ENCODE results near the gene ZNF304.

DNA sequence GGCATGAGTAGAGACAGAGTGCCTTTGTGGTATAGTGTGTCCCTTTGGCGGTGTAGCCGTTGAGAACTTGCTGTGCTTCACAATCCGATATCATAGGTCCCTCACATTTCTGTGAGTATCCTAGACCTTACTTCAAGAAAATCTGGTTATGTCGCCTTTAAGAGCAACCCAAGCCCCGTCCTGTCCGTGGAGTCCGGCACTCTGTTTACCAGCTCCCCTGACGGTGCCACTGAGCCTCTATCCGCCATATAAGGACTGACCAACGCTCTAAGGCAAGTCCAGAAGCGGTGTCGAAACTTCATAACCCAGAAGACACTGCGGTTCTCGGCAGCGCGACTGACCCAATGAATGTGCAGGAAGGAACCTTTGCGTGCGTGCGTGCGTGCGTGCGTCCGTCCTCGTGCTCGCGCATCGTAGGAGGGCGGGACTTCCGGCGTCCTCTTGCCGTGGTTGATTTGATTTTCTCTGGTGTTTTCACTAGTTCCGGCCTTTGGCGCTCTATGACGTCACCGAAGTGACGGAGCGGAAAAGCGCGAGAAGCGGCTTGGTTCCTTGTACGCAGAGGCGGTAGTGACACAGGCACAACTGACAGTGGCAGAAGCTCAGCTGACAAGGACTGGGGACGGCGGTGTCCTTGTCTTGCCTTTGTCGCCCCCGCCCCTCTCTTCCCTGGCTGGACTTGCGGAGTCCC, 12.1 kb downstream of the ZNF304 start, which contains the start of the genes TRAPPC2B and ZNF547:
- TF ChIP-seq GATA2 (IDR thresholded peaks at IDR 0.05; ENCODE audit: low read depth, low read length) (no peak), GATA3 (IDR thresholded peaks at IDR 0.05; ENCODE audit: low read depth, low read length) (no peak)
